ENCODE measurements around the gene EPB41L2.

- TF ChIP-seq CTCF (IDR thresholded peaks at IDR 0.05) (no peak), ZFX (IDR thresholded peaks at IDR 0.05; ENCODE audit: borderline replicate concordance) (no peak)
Measured at GRCh38 chr6:131015630-131016263, 47.3 kb downstream of the EPB41L2 start.
